COLO668 (cell line): ENCODE measurements around the gene PCNT.
A peak's percentile ranks its signal among the peaks of the same experiment; 100 is the strongest.
"Not testable (repeated sequence)": the region's sequence is repeated elsewhere in the genome, so short reads cannot be mapped to it uniquely, and the experiment has no call there.

Experiments
- DNase-seq: peaks from one replicate; lab custom pipeline; 2025; ENCODE audit not compliant: unreplicated experiment; lab: John Stamatoyannopoulos, UW

Gene PCNT

GRCh38 chr21:46443910-46444309 is 120.0 kb downstream of the PCNT start:
- DNase-seq = no peak

GRCh38 chr21:46448108-46448507 is 124.2 kb downstream of the PCNT start:
- no peak for DNase-seq

- not testable (repeated sequence) for DNase-seq
Measured at GRCh38 chr21:46448855-46449254, 124.9 kb downstream of the PCNT start.

- DNase-seq = no peak
Measured at GRCh38 chr21:46452710-46453109, 128.8 kb downstream of the PCNT start.

GRCh38 chr21:46454142-46454541 is 130.2 kb downstream of the PCNT start:
- no peak for DNase-seq

GRCh38 chr21:46454634-46455390 is 130.9 kb downstream of the PCNT start:
- DNase-seq = no peak

GRCh38 chr21:46455575-46456385 is 131.8 kb downstream of the PCNT start:
- no peak for DNase-seq

GRCh38 chr21:46456750-46457149 is 132.8 kb downstream of the PCNT start:
- DNase-seq = no peak

GRCh38 chr21:46457801-46458314 is 133.9 kb downstream of the PCNT start:
- peak; percentile 66 for DNase-seq

- peak; percentile 99 for DNase-seq
Measured at GRCh38 chr21:46458315-46459023, 134.5 kb downstream of the PCNT start, which contains the start of gene DIP2A. DIP2A (plus strand) TSS chr21:46458891; CDS start chr21:46459132, 241 bp downstream.

GRCh38 chr21:46459024-46459355 is 135.0 kb downstream of the PCNT start:
- no peak for DNase-seq

- peak; percentile 23 for DNase-seq
Measured at GRCh38 chr21:46459356-46460112, 135.6 kb downstream of the PCNT start.

- DNase-seq = no peak
Measured at GRCh38 chr21:46461909-46462308, 138.0 kb downstream of the PCNT start.

- not testable (repeated sequence) for DNase-seq
Measured at GRCh38 chr21:46465153-46465552, 141.2 kb downstream of the PCNT start.

GRCh38 chr21:46465651-46466050 is 141.7 kb downstream of the PCNT start:
- DNase-seq = no peak

- DNase-seq = no peak
Measured at GRCh38 chr21:46468108-46468774, 144.3 kb downstream of the PCNT start.

GRCh38 chr21:46469275-46469674 is 145.3 kb downstream of the PCNT start:
- DNase-seq = no peak

- no peak for DNase-seq
Measured at GRCh38 chr21:46471514-46471913, 147.6 kb downstream of the PCNT start.

GRCh38 chr21:46472246-46472645 is 148.3 kb downstream of the PCNT start:
- no peak for DNase-seq

- no peak for DNase-seq
Measured at GRCh38 chr21:46474382-46474781, 150.4 kb downstream of the PCNT start.
